Measurements from ENCODE around the gene LCNL1.

The LCNL1 gene

GRCh38 chr9:136977223-136977622 is 5.6 kb upstream of the LCNL1 start, which contains the start of gene PTGDS:
Gene PTGDS, plus strand, starts transcription at chr9:136977504. Its CDS starts 75 bp downstream, at chr9:136977579.
- DNase-seq (ENCODE audit: low spot score): no peak

GRCh38 chr9:136977649-136978072 is 5.1 kb upstream of the LCNL1 start:
- DNase-seq (ENCODE audit: low spot score): no peak

GRCh38 chr9:136978073-136978864 is 4.5 kb upstream of the LCNL1 start:
- peak; percentile 62 for DNase-seq (ENCODE audit: low spot score)

GRCh38 chr9:136978865-136979544 is 3.8 kb upstream of the LCNL1 start:
- no peak for DNase-seq (ENCODE audit: low spot score)

- no peak for DNase-seq (ENCODE audit: low spot score)
Measured at GRCh38 chr9:136979769-136980587, 2.8 kb upstream of the LCNL1 start.

- no peak for DNase-seq (ENCODE audit: low spot score)
Measured at GRCh38 chr9:136980669-136981478, 1.9 kb upstream of the LCNL1 start.

- DNase-seq (ENCODE audit: low spot score): no peak
Measured at GRCh38 chr9:136981588-136982231, 1.1 kb upstream of the LCNL1 start.

GRCh38 chr9:136983167-136983566 is 374 bp downstream of the LCNL1 start:
- no peak for DNase-seq (ENCODE audit: low spot score)

- no peak for DNase-seq (ENCODE audit: low spot score)
Measured at GRCh38 chr9:136983656-136984314, 992 bp downstream of the LCNL1 start.

GRCh38 chr9:136984464-136985026 is 1.8 kb downstream of the LCNL1 start:
- DNase-seq (ENCODE audit: low spot score): no peak

- DNase-seq (ENCODE audit: low spot score): no peak
Measured at GRCh38 chr9:136985027-136985602, 2.3 kb downstream of the LCNL1 start.

- DNase-seq (ENCODE audit: low spot score): no peak
Measured at GRCh38 chr9:136985853-136986252, 3.1 kb downstream of the LCNL1 start.

GRCh38 chr9:136988872-136989271 is 6.1 kb downstream of the LCNL1 start:
- no peak for DNase-seq (ENCODE audit: low spot score)

GRCh38 chr9:136990242-136990911 is 7.6 kb downstream of the LCNL1 start:
- no peak for DNase-seq (ENCODE audit: low spot score)

- DNase-seq (ENCODE audit: low spot score): peak; percentile 93
Measured at GRCh38 chr9:136991993-136992818, 9.4 kb downstream of the LCNL1 start, which contains the start of gene PAXX. Gene PAXX, plus strand, starts transcription at chr9:136992422. Its CDS starts 22 bp downstream, at chr9:136992444.

- no peak for DNase-seq (ENCODE audit: low spot score)
Measured at GRCh38 chr9:136992819-136993369, 10.1 kb downstream of the LCNL1 start.

GRCh38 chr9:136994180-136994887 is 11.5 kb downstream of the LCNL1 start:
- DNase-seq (ENCODE audit: low spot score): no peak

All from CD4-positive, alpha-beta T cell treated with Interleukin-6 at 100 ng/mL for 8 hours (primary cell).